ENCODE measurements around the gene DPYD.

GRCh38 chr1:97832481-97832880 lies 88.4 kb downstream of the DPYD start:
- TF ChIP-seq, protein P1, sequence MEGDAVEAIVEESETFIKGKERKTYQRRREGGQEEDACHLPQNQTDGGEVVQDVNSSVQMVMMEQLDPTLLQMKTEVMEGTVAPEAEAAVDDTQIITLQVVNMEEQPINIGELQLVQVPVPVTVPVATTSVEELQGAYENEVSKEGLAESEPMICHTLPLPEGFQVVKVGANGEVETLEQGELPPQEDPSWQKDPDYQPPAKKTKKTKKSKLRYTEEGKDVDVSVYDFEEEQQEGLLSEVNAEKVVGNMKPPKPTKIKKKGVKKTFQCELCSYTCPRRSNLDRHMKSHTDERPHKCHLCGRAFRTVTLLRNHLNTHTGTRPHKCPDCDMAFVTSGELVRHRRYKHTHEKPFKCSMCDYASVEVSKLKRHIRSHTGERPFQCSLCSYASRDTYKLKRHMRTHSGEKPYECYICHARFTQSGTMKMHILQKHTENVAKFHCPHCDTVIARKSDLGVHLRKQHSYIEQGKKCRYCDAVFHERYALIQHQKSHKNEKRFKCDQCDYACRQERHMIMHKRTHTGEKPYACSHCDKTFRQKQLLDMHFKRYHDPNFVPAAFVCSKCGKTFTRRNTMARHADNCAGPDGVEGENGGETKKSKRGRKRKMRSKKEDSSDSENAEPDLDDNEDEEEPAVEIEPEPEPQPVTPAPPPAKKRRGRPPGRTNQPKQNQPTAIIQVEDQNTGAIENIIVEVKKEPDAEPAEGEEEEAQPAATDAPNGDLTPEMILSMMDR (IDR thresholded peaks at IDR 0.05): no peak
- no peak for TF ChIP-seq POLR2A (IDR thresholded peaks at IDR 0.05)
